GM06990 (cell line): ENCODE data around the gene TMEM89.

Experiments
- DNase-seq: peaks from one replicate; pipeline ENCODE4 v3.0.0-alpha.2; 2011; ENCODE audit not compliant: insufficient read length; ENCODE audit errors: extremely low read depth
- H3K27me3 ChIP-seq: replicated peaks from 2 replicates; pipeline ENCODE4 v1.6.0; 2011; ENCODE audit warnings: low read length; ENCODE audit not compliant: control insufficient read depth, insufficient read depth
- H3K36me3 ChIP-seq: 2 replicates; pipeline ENCODE4 v1.5.1; 2011; ENCODE audit warnings: low read length; ENCODE audit not compliant: control insufficient read depth, insufficient read depth
- H3K4me3 ChIP-seq: replicated peaks from 2 replicates; pipeline ENCODE4 v1.5.1; 2011; ENCODE audit warnings: low read depth, mild to moderate bottlenecking, control low read depth, low read length
- CTCF ChIP-seq: IDR thresholded peaks from 2 replicates; pipeline ENCODE4 v1.5.1; 2011; ENCODE audit warnings: low read length, control low read depth, mild to moderate bottlenecking, inconsistent platforms; ENCODE audit not compliant: insufficient read depth, poor library complexity, severe bottlenecking

Gene TMEM89

GRCh38 chr3:48591436-48591835, 30.1 kb downstream of the TMEM89 start:
- no peak for TF ChIP-seq CTCF
- Histone ChIP-seq H3K27me3 (no peaks in the 10 kb centered on the region; the same call in none of the 2 replicates), H3K36me3 (no peaks in the 10 kb centered on the region), H3K4me3 (no peak overlapping the region)
- DNase-seq, result no peak

- H3K4me3 ChIP-seq, result no peak overlapping the region
- TF ChIP-seq CTCF, result no peak
- no peak for DNase-seq
- H3K27me3 ChIP-seq, result no peaks in the 10 kb centered on the region; the same call in none of the 2 replicates
- no peaks in the 10 kb centered on the region for H3K36me3 ChIP-seq
These were observed 33.3 kb downstream of the TMEM89 start for GRCh38 chr3:48588230-48588629.

- H3K36me3 ChIP-seq, result no peaks in the 10 kb centered on the region
- H3K27me3 ChIP-seq, result no peaks in the 10 kb centered on the region; the same call in none of the 2 replicates
- no peak overlapping the region for H3K4me3 ChIP-seq
These were observed 33.9 kb downstream of the TMEM89 start for GRCh38 chr3:48587686-48588085.

GRCh38 chr3:48585411-48585810, 36.2 kb downstream of the TMEM89 start:
- Histone ChIP-seq H3K36me3 (no peaks in the 10 kb centered on the region), H3K27me3 (no peaks in the 10 kb centered on the region; the same call in none of the 2 replicates), H3K4me3 (no peak overlapping the region)
- no peak for DNase-seq
- TF ChIP-seq CTCF, result no peak

More at GRCh38 chr3:48587686-48588085, 33.9 kb downstream of the TMEM89 start:
- TF ChIP-seq CTCF, result no peak
- DNase-seq, result no peak

- no peaks in the 10 kb centered on the region for H3K36me3 ChIP-seq
- H3K4me3 ChIP-seq, result no peak overlapping the region
- H3K27me3 ChIP-seq, result no peaks in the 10 kb centered on the region; the same call in none of the 2 replicates
- DNase-seq, result no peak
- no peak for TF ChIP-seq CTCF
These were observed 36.7 kb downstream of the TMEM89 start for GRCh38 chr3:48584836-48585235.

- Histone ChIP-seq H3K4me3 (no peak overlapping the region), H3K36me3 (no peaks in the 10 kb centered on the region), H3K27me3 (no peaks in the 10 kb centered on the region; the same call in none of the 2 replicates)
- no peak for TF ChIP-seq CTCF
- DNase-seq, result no peak
These were observed 39.7 kb downstream of the TMEM89 start for GRCh38 chr3:48581621-48582481.
